HepG2 (cell line): ENCODE results near the gene SCMH1. TPM values are rescaled to one million over a fixed set of nuclear protein-coding genes. Genes with fewer than 3 reads are reported as not detected.

Experiments used
- ETV5 ChIP-seq: IDR thresholded peaks from 2 replicates; pipeline ENCODE4 v1.6.1; 2018; ENCODE audit warnings: missing biosample characterization, missing genetic modification reagents, inconsistent platforms, borderline replicate concordance
- FOXJ3 ChIP-seq: sonication (generic); formaldehyde crosslinking; IDR thresholded peaks from 2 replicates; pipeline ENCODE4 v1.4.0; 2020; ENCODE audit warnings: missing genetic modification reagents, mild to moderate bottlenecking, borderline replicate concordance
- RBFOX2 ChIP-seq: fragments of 200-400 bp; formaldehyde crosslinking; IDR thresholded peaks from 2 replicates; pipeline ENCODE4 v1.6.1; 2017; ENCODE audit warnings: low read depth, mild to moderate bottlenecking, low read length
- SKI ChIP-seq: fragments of 450-650 bp; IDR thresholded peaks from one replicate; pipeline ENCODE4 v1.6.1; 2018; ENCODE audit warnings: mild to moderate bottlenecking; ENCODE audit not compliant: partially characterized antibody
- TEAD2 ChIP-seq: sonication (generic); formaldehyde crosslinking; IDR thresholded peaks from 2 replicates; pipeline ENCODE4 v1.9.0; 2021; ENCODE audit warnings: missing genetic modification reagents
- U2AF2 ChIP-seq: fragments of 200-400 bp; formaldehyde crosslinking; IDR thresholded peaks from 2 replicates; pipeline ENCODE4 v1.6.1; 2017; ENCODE audit warnings: low read depth, mild to moderate bottlenecking, low read length
- ZNF230 ChIP-seq: sonication (generic); formaldehyde crosslinking; IDR thresholded peaks from 2 replicates; pipeline ENCODE4 v1.4.0; 2020; ENCODE audit warnings: mild to moderate bottlenecking, missing genetic modification reagents
- ZNF430 ChIP-seq: sonication (generic); formaldehyde crosslinking; IDR thresholded peaks from 2 replicates; pipeline ENCODE4 v1.9.0; 2021; ENCODE audit warnings: mild to moderate bottlenecking, missing genetic modification reagents
- ZNF652 ChIP-seq: IDR thresholded peaks from 2 replicates; pipeline ENCODE4 v1.6.1; 2016; ENCODE audit warnings: low read depth, borderline replicate concordance
- polyA plus RNA-seq, 8 experiments: library from polyadenylated mRNA; depleted of rRNA in 3 of 8; stranded (reverse) in 7 of 8; unstranded in 1 of 8; fragments of >200 nt; fragmentation: Illumina TruSeq in 4 of 8; extraction: Trizol in 4 of 8; gene quantifications; 2 replicates each; pipeline versions ENCODE4 v1.2.1 to v1.2.3, GENCODE V29; 2011 to 2016; ENCODE audit warnings: low read depth in 4 of 8, missing spikeins in 1 of 8, mixed read lengths in 1 of 8; ENCODE audit not compliant: insufficient read depth in 1 of 8
- total RNA-seq, 5 experiments: library from RNA; depleted of rRNA; stranded (reverse); fragments of >200 nt; fragmentation: Illumina TruSeq; extraction: Trizol; gene quantifications; 2 replicates each; pipeline ENCODE4 v1.2.3, GENCODE V29; 2016; ENCODE audit warnings: low read depth in 1 of 5
- TF ChIP-seq, protein P1 (sequence below): sonication (generic); formaldehyde crosslinking; IDR thresholded peaks from 2 replicates; pipeline ENCODE4 v1.4.0; 2020; ENCODE audit warnings: mild to moderate bottlenecking, missing genetic modification reagents
- TF ChIP-seq, protein P2 (sequence below): sonication (generic); formaldehyde crosslinking; IDR thresholded peaks from 2 replicates; pipeline ENCODE4 v1.9.0; 2022; ENCODE audit warnings: missing genetic modification reagents, mild to moderate bottlenecking, borderline replicate concordance
- TF ChIP-seq, protein P3 (sequence below): fragments of 450-650 bp; IDR thresholded peaks from 2 replicates; pipeline ENCODE4 v1.6.1; 2017; ENCODE audit warnings: mild to moderate bottlenecking

The SCMH1 gene
- total and polyA plus RNA-seq, 2 of the 13 experiments (the other 11 are each of a cell fraction or from before 2014, with no cell fraction given) = 41.8 to 52.6 TPM

DNA sequence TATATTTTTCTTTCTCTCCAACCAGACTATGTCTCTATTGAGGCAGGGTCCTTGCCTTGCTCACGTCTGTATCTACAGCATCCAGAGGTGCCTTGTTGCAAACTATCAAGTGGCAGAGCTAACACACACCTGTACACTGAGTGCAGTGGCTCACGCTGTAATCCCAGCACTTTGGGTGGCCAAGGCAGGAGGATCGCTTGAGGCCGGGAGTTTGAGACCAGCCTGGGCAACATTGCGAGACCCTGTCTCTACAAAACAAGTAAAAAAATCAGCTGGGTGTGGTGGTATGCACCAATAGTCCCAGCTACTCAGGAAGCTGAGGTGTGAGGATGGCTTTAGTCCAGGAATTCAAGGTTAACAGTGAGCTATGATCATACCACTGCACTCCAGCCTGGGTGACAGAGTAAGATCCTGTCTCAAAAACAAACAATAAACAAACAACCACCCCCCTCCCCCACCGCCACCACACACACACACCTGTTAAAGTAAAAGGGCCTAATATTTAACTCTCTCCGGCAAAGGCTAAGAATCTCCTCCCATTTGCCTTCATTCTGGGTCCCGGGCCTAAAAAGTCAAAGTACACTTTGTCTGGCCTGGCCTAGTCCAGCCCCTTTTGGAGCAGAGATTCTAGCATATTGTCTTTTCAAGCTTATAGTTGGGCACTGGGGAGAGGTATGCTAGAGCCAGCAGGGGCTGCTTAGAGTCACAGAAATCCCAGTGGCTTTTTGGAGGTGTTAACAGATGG, 211.1 kb downstream of the SCMH1 start (continued):
- TF ChIP-seq, protein P1, sequence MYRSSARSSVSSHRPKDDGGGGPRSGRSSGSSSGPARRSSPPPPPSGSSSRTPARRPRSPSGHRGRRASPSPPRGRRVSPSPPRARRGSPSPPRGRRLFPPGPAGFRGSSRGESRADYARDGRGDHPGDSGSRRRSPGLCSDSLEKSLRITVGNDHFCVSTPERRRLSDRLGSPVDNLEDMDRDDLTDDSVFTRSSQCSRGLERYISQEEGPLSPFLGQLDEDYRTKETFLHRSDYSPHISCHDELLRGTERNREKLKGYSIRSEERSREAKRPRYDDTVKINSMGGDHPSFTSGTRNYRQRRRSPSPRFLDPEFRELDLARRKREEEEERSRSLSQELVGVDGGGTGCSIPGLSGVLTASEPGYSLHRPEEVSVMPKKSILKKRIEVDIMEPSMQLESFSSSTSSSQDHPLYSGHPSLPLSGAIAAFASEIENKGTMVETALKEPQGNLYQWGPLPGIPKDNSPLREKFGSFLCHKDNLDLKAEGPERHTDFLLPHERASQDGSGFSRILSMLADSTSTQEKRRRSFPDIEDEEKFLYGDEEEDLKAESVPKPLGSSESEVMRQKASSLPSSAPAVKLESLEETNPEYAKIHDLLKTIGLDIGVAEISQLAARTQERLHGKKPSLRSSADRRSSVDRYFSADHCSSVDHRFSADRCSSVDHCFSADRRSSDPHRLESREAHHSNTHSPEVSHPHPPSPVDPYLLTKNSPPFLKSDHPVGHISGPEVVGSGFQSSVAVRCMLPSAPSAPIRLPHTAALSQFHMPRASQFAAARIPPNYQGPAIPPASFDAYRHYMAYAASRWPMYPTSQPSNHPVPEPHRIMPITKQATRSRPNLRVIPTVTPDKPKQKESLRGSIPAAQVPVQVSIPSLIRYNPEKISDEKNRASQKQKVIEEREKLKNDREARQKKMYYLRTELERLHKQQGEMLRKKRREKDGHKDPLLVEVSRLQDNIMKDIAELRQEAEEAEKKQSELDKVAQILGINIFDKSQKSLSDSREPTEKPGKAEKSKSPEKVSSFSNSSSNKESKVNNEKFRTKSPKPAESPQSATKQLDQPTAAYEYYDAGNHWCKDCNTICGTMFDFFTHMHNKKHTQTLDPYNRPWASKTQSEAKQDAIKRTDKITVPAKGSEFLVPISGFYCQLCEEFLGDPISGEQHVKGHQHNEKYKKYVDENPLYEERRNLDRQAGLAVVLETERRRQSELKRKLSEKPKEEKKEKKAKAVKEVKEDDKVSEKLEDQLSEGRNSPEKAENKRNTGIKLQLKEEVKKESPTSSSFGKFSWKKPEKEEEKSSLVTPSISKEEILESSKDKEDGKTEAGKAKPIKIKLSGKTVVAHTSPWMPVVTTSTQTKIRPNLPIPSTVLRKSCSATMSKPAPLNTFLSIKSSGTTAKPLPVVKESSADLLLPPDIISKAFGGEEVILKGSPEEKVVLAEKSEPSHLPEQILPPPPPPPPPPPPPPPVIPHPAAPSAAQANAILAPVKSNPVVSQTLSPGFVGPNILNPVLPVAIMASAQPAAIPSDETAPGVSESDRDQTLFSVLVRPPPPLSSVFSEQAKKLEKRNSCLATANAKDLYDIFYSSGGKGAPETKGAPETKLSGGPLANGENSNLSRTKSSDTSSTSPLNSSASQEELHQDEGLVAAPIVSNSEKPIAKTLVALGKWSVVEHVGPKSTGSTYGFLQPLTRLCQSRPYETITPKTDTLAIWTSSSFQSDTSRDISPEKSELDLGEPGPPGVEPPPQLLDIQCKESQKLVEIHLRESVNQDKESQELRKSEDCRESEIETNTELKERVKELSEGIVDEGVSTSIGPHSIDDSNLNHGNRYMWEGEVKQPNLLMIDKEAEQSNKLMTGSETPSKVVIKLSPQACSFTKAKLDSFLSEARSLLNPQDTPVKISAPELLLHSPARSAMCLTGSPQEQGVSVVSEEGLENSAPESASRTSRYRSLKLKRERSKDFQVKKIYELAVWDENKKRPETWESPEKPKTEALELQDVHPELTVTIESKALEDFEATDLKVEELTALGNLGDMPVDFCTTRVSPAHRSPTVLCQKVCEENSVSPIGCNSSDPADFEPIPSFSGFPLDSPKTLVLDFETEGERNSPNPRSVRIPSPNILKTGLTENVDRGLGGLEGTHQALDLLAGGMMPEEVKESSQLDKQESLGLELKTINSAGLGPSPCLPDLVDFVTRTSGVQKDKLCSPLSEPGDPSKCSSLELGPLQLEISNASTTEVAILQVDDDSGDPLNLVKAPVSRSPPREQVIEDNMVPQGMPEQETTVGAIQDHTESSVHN (CRISPR knock-in tag) = no peak
- TF ChIP-seq ZNF652 (peak; percentile 29; the same call in 1 of the 2 replicates), TEAD2 (CRISPR knock-in tag) (no peak), RBFOX2 (no peak), FOXJ3 (no peak), ZNF430 (CRISPR knock-in tag) (no peak), SKI (no peak), U2AF2 (no peak), ZNF230 (CRISPR knock-in tag) (no peak), ETV5 (CRISPR knock-in tag) (peak; percentile 21; the same call in 1 of the 2 replicates)
- TF ChIP-seq, protein P2, sequence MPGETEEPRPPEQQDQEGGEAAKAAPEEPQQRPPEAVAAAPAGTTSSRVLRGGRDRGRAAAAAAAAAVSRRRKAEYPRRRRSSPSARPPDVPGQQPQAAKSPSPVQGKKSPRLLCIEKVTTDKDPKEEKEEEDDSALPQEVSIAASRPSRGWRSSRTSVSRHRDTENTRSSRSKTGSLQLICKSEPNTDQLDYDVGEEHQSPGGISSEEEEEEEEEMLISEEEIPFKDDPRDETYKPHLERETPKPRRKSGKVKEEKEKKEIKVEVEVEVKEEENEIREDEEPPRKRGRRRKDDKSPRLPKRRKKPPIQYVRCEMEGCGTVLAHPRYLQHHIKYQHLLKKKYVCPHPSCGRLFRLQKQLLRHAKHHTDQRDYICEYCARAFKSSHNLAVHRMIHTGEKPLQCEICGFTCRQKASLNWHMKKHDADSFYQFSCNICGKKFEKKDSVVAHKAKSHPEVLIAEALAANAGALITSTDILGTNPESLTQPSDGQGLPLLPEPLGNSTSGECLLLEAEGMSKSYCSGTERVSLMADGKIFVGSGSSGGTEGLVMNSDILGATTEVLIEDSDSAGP (CRISPR knock-in tag) = no peak
- TF ChIP-seq, protein P3, sequence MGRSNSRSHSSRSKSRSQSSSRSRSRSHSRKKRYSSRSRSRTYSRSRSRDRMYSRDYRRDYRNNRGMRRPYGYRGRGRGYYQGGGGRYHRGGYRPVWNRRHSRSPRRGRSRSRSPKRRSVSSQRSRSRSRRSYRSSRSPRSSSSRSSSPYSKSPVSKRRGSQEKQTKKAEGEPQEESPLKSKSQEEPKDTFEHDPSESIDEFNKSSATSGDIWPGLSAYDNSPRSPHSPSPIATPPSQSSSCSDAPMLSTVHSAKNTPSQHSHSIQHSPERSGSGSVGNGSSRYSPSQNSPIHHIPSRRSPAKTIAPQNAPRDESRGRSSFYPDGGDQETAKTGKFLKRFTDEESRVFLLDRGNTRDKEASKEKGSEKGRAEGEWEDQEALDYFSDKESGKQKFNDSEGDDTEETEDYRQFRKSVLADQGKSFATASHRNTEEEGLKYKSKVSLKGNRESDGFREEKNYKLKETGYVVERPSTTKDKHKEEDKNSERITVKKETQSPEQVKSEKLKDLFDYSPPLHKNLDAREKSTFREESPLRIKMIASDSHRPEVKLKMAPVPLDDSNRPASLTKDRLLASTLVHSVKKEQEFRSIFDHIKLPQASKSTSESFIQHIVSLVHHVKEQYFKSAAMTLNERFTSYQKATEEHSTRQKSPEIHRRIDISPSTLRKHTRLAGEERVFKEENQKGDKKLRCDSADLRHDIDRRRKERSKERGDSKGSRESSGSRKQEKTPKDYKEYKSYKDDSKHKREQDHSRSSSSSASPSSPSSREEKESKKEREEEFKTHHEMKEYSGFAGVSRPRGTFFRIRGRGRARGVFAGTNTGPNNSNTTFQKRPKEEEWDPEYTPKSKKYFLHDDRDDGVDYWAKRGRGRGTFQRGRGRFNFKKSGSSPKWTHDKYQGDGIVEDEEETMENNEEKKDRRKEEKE = no peak
